ENCODE measurements around the gene CPEB2. TPM values are rescaled to one million over a fixed set of nuclear protein-coding genes. Genes with fewer than 3 reads are reported as not detected.
A peak's percentile ranks its signal among the peaks of the same experiment; 100 is the strongest.

CPEB2 gene
- total and polyA plus RNA-seq, 10 of the 15 experiments (the other 5 are each of a cell fraction or from before 2014, with no cell fraction given) = 0.73 to 8.3 (median 3.7) TPM

DNA sequence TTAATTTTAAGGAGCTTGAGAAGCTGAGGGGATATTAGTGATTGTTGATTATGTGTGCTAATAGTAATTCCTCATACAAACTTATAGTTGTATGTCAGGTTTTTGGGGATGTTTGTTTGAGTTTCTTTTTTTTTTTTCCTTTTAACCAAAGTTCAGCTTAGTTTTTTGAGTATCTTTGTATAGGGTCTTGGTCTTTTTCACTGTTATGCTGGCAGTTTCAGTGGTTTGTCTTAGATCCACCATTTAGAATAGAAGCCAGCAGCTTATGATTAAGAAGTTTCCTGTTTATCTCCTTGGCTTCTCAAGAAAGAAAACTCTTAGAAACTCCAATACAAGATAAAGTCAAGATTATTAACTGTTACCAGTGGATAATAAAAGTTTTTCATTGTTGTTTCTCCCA is 16.1 kb downstream of the CPEB2 start:
- no peak for DNase-seq (ENCODE audit: low read depth, low spot score)
- Histone ChIP-seq H3K4me3 (no peak overlapping the region), H4K20me1 (ENCODE audit: control insufficient read depth, insufficient read depth) (no peaks in the 10 kb centered on the region), H3K27ac (ENCODE audit: control insufficient read depth, insufficient read depth) (no peak overlapping the region), H3K4me2 (ENCODE audit: control insufficient read depth, insufficient read depth) (no peak overlapping the region), H3K36me3 (ENCODE audit: control insufficient read depth in 2 of 2, insufficient read depth in 2 of 2, low read length in 1 of 2) (no peaks in the 10 kb centered on the region), H2AFZ (ENCODE audit: control insufficient read depth, low read depth, low read length) (no peak overlapping the region), H3K9me3 (replicated peaks; ENCODE audit: control insufficient read depth, insufficient read depth, low read length) (no peaks in the 10 kb centered on the region), H3K4me1 (ENCODE audit: control insufficient read depth, insufficient read depth, low read length) (peaks cover 4% of the 10 kb centered on the region; the same call in 1 of the 2 replicates), H3K79me2 (ENCODE audit: control insufficient read depth, insufficient read depth, low read length) (peaks cover 8% of the 10 kb centered on the region), H3K27me3 (replicated peaks in 1 of 2; ENCODE audit: control insufficient read depth in 2 of 2, insufficient read depth in 2 of 2, low read length in 1 of 2) (no peaks in the 10 kb centered on the region), H3K9ac (ENCODE audit: control insufficient read depth, insufficient read depth, low read length) (no peak overlapping the region)
- peak; percentile 9; the same call in 1 of the 3 replicates for ATAC-seq
- ChIA-PET CTCF (interaction anchor here (0.7 to 2.1 kb wide), 2 partner anchors 11 to 545 kb away, joined by 3 to 5 read pairs; no protein-coding TSS in a partner anchor), RAD21 (ENCODE audit: unreplicated experiment) (no interaction called here), POLR2A (interaction anchor here (0.7 to 1.4 kb wide), 4 partner anchors 9 to 167 kb away, joined by 3 to 6 read pairs (median 4); no protein-coding TSS in a partner anchor), SMC1A (ENCODE audit: uncharacterized antibody, unreplicated experiment) (interaction anchor here (0.9 to 1.9 kb wide), 3 partner anchors 9 to 17 kb away, joined by 3 to 10 read pairs (median 9); no protein-coding TSS in a partner anchor)
- intact Hi-C loops (cut with micrococcal nuclease; ENCODE audit: unreplicated experiment) = no loop called here
- BruUV-seq (replicated peaks) = no TSS peak
- FAIRE-seq = no peak
- in situ Hi-C loops (cut with MboI) = loop anchor here (25.0 kb wide), 1 partner anchor 856 kb away; no protein-coding TSS in a partner anchor
- no peak for TF ChIP-seq NBN (IDR thresholded peaks at IDR 0.05)
- no peak for TF ChIP-seq RCOR1 (conservative IDR thresholded peaks at IDR 0.05; ENCODE audit: low read depth, low read length)
- no peak for TF ChIP-seq BACH1 (IDR thresholded peaks at IDR 0.05; ENCODE audit: borderline replicate concordance)
- no peak for TF ChIP-seq SRF (IDR thresholded peaks at IDR 0.05; ENCODE audit: low read depth in 2 of 2, low read length in 2 of 2)
- TF ChIP-seq IRF5 (IDR thresholded peaks at IDR 0.05; ENCODE audit: borderline replicate concordance) = no peak
- no peak for TF ChIP-seq NR2C1 (IDR thresholded peaks at IDR 0.05)
- no peak for TF ChIP-seq ZBTB4 (CRISPR knock-in tag; IDR thresholded peaks at IDR 0.05)
- TF ChIP-seq BHLHE40 (IDR thresholded peaks at IDR 0.05; ENCODE audit: borderline replicate concordance in 1 of 2, low read depth in 2 of 2, low read length in 1 of 2) = no peak
- no peak for TF ChIP-seq TAF1 (IDR thresholded peaks at IDR 0.05; ENCODE audit: borderline replicate concordance, low read depth, low read length)
- TF ChIP-seq ZNF24 (IDR thresholded peaks at IDR 0.05) = no peak
- no peak for TF ChIP-seq IKZF2 (IDR thresholded peaks at IDR 0.05)
- TF ChIP-seq POLR2A (IDR thresholded peaks at IDR 0.05; ENCODE audit: low read depth, low read length) = no peak
- no peak for TF ChIP-seq SMAD5 (IDR thresholded peaks at IDR 0.05; ENCODE audit: low read depth)
- TF ChIP-seq RELA (IDR thresholded peaks at IDR 0.05; ENCODE audit: borderline replicate concordance, partially characterized antibody) = no peak
- TF ChIP-seq CBX3 (IDR thresholded peaks at IDR 0.05; ENCODE audit: borderline replicate concordance, low read depth) = no peak

Data from GM12878 (cell line).